ENCODE results near the gene SLC41A2. TPM values are rescaled to one million over a fixed set of nuclear protein-coding genes. Genes with fewer than 3 reads are reported as not detected.

Gene SLC41A2, protein sequence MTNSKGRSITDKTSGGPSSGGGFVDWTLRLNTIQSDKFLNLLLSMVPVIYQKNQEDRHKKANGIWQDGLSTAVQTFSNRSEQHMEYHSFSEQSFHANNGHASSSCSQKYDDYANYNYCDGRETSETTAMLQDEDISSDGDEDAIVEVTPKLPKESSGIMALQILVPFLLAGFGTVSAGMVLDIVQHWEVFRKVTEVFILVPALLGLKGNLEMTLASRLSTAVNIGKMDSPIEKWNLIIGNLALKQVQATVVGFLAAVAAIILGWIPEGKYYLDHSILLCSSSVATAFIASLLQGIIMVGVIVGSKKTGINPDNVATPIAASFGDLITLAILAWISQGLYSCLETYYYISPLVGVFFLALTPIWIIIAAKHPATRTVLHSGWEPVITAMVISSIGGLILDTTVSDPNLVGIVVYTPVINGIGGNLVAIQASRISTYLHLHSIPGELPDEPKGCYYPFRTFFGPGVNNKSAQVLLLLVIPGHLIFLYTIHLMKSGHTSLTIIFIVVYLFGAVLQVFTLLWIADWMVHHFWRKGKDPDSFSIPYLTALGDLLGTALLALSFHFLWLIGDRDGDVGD
- total RNA-seq: 10 to 100 TPM; 29.0 to 58.6 TPM

DNA sequence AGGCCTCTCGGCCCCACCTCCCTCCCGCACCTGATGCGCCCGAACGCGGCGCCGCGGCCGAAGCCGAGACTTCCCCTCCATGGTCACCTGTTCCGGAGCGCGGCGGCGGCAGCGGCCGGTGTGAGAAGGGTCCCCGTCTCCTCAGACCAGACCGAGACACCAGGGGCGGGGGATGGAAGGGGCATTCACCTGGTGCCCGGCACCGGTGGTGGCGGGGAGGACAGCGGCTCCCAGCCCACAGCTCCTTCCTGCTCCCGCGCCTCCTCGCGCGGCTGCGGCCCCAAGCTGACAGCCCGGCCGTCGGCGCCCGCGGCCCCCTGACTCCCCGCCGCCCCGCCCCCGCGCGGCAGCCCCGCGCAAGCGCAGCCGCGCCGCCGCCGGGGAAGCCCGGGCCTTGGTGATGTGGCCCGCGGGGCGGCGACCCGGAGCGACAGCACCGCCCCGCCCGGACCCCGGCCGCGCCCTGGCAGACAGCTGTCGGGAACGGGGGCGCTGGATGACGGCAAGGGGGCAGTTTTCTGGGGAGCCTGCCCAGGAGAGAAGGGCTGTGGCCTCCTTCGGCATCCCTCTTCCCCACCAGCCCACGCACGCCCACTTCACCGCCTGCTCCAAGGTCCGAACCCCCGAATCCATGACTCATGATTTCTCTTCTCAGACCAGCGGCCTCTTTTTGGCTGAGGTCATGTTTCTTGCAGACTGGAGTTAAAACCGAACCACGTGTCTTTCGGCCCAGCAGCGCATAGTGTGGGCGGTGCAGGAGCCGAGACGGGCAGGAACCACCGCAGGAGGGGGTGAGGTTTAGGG lies at the start of gene SLC41A2:
Gene SLC41A2, minus strand, starts transcription at position 290 of the 804 bp plus-strand sequence. CDS start 29,763 bp downstream, outside the sequence.
- Histone ChIP-seq H3K36me3 (replicated peaks in 1 of 2; ENCODE audit: insufficient read depth in 1 of 2, low read depth in 2 of 2) (no peaks in the 10 kb centered on the region), H3K27me3 (no peaks in the 10 kb centered on the region), H3K27ac (peak within 1 kb of the TSS; percentile 84 to 98 (median 95)), H3K4me3 (peak within 1 kb of the TSS; percentile 33 to 82), H3K9me3 (no peaks in the 10 kb centered on the region), H3K4me1 (peaks cover 41% of the 10 kb centered on the region)
- DNase-seq (peak; percentile 88 to 95 (median 92)), ATAC-seq (peak; percentile 88)
- 0 to 1% methylated on average over 16 to 60 of the region's 83 CpGs for WGBS, 2 donors
- TF ChIP-seq POLR2A (IDR thresholded peaks at IDR 0.05): peak; percentile 58 to 89 (median 82)
- TF ChIP-seq, protein P1, sequence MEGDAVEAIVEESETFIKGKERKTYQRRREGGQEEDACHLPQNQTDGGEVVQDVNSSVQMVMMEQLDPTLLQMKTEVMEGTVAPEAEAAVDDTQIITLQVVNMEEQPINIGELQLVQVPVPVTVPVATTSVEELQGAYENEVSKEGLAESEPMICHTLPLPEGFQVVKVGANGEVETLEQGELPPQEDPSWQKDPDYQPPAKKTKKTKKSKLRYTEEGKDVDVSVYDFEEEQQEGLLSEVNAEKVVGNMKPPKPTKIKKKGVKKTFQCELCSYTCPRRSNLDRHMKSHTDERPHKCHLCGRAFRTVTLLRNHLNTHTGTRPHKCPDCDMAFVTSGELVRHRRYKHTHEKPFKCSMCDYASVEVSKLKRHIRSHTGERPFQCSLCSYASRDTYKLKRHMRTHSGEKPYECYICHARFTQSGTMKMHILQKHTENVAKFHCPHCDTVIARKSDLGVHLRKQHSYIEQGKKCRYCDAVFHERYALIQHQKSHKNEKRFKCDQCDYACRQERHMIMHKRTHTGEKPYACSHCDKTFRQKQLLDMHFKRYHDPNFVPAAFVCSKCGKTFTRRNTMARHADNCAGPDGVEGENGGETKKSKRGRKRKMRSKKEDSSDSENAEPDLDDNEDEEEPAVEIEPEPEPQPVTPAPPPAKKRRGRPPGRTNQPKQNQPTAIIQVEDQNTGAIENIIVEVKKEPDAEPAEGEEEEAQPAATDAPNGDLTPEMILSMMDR (IDR thresholded peaks at IDR 0.05): peak in 5 of 7 experiments; percentile 22 to 72 (median 50)
- intact Hi-C loops (cut with DNase I): no loop called here

DNA sequence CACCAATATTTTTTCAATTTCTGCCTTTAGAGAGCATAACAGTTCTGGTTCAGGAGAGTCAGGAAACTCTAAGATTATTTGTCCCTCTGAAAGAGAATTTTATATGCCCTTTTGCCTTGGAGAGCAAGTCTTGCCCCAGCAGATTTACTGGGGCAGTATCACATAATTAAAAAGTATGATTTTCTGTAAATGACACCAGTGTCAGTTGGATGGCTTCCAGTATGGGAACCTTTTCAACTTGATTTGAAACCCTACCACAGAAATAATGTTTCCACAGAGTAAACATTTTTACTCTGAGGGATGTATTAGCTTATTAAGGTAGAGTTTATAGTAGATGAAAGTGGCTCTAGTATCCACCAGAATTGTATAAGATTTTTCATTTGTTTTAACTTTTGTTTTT lies 43.4 kb upstream of the SLC41A2 start:
- H3K9me3 ChIP-seq: no peaks in the 10 kb centered on the region
- peaks cover 19% of the 10 kb centered on the region for H3K4me1 ChIP-seq
- no peak overlapping the region for H3K27ac ChIP-seq
- ATAC-seq (no peak), DNase-seq (no peak)
- no peaks in the 10 kb centered on the region for H3K27me3 ChIP-seq
- H3K4me3 ChIP-seq: no peak overlapping the region
- TF ChIP-seq, protein P1 (IDR thresholded peaks at IDR 0.05): no peak
- no peak for TF ChIP-seq POLR2A (IDR thresholded peaks at IDR 0.05)
- intact Hi-C loops (cut with DNase I): no loop called here
- peaks cover 0 to 2% of the 10 kb centered on the region in 2 donors for H3K36me3 ChIP-seq (replicated peaks in 1 of 2; ENCODE audit: insufficient read depth in 1 of 2, low read depth in 2 of 2)

DNA sequence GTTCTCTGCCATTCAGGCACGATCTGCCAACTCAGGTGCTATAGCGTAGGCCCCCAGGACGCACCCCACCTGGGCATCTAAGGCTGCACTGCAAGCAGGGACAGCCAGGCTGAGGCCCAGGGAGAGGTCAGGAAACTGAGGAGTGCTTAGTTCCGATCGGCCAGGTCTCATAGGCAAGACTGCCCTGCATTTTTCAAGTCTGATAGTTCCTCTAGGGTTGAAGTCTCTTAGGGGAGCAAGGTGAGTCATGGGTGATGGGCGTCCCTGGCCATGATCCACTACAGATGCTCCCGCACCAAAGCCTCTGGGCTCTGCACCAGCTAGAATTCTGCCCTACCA lies 41.2 kb upstream of the SLC41A2 start:
- peak; percentile 54 for ATAC-seq
- intact Hi-C loops (cut with DNase I): no loop called here
- Histone ChIP-seq H3K27me3 (no peaks in the 10 kb centered on the region), H3K4me1 (peaks cover 19% of the 10 kb centered on the region), H3K27ac (peak overlapping the region; percentile 53 to 66 (median 58)), H3K4me3 (no peak overlapping the region), H3K36me3 (replicated peaks in 1 of 2; ENCODE audit: insufficient read depth in 1 of 2, low read depth in 2 of 2) (peaks cover 0 to 10% of the 10 kb centered on the region in 2 donors), H3K9me3 (no peaks in the 10 kb centered on the region)
- WGBS, 2 donors: 48 to 71% methylated on average over 5 to 7 of the region's 7 CpGs
- DNase-seq: no peak
- TF ChIP-seq, protein P1 (IDR thresholded peaks at IDR 0.05): peak in 1 of 7 experiments; percentile 3
- TF ChIP-seq POLR2A (IDR thresholded peaks at IDR 0.05): no peak

DNA sequence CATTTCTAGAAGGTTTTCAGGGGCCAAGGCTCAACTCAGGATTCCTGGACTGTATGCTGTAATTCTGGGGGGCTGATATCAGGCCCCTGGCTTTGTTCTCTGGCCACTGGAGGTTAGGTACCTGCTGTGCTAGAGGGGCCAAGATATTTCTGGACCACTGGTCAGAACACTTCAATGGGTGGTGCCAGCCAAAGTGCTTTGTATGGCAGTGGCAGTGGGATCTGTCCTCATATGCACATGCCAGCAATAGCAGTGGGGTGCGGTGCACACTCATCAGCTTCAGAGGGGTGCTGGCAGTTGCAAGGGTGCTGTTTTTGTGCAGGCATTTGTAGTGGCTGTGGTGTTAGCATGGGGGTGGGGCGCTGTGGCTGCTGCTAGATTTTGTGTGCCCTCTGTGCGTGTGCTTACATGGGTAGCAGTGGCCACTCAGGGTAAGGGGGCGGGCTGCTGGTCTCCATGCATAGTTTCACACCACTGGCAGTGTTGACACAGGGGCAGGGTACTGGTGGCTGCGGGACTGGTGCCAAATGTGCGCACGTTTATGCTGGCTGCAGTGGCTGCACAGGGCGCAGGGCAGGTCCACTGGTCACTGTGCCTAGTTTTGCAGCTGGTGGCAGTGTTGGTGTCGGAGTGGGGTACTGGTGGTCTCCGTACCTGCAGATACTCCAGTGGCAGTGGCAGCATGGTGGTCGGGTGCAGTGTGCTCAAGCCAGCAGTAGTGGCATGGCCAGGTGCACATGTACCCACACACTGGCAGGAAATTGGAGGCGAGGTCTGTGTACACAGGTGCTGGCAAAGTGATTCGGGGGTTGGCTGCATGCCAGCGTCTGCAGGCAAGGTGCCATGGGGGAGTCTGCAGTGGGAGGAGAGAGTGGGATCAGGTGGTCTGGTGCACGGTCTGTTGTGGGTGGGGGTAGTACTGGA lies 40.6 kb upstream of the SLC41A2 start:
- intact Hi-C loops (cut with DNase I): no loop called here
- H3K27ac ChIP-seq: peak overlapping the region; percentile 53 to 66 (median 58)
- WGBS, 2 donors: 32 to 42% methylated on average over 4 to 15 of the region's 15 CpGs
- peak; percentile 92 for ATAC-seq
- H3K36me3 ChIP-seq (replicated peaks in 1 of 2; ENCODE audit: insufficient read depth in 1 of 2, low read depth in 2 of 2): peaks cover 0 to 10% of the 10 kb centered on the region in 2 donors
- H3K4me1 ChIP-seq: peaks cover 19% of the 10 kb centered on the region
- peak; percentile 85 to 90 (median 87) for DNase-seq
- no peak overlapping the region for H3K4me3 ChIP-seq
- H3K27me3 ChIP-seq: no peaks in the 10 kb centered on the region
- TF ChIP-seq POLR2A (IDR thresholded peaks at IDR 0.05): no peak
- TF ChIP-seq, protein P1 (IDR thresholded peaks at IDR 0.05): peak in 1 of 7 experiments; percentile 1
- no peaks in the 10 kb centered on the region for H3K9me3 ChIP-seq

Measured in body of pancreas (tissue), 4 donors.